ENCODE measurements around the gene C11orf21.
"Not testable (repeated sequence)": the region's sequence is repeated elsewhere in the genome, so short reads cannot be mapped to it uniquely, and the experiment has no call there.

Gene C11orf21

GRCh38 chr11:2294926-2295290 lies 6.8 kb downstream of the C11orf21 start:
- no peak for DNase-seq (ENCODE audit: low read depth in 1 of 2, low spot score in 1 of 2)
- in situ Hi-C loops (cut with HindIII; ENCODE audit: low pct_unique_long_range_greater_than_20kb, low sequenced_read_pairs) = no loop called here
- TF ChIP-seq JUND (IDR thresholded peaks at IDR 0.05; ENCODE audit: low read depth) = no peak

DNA sequence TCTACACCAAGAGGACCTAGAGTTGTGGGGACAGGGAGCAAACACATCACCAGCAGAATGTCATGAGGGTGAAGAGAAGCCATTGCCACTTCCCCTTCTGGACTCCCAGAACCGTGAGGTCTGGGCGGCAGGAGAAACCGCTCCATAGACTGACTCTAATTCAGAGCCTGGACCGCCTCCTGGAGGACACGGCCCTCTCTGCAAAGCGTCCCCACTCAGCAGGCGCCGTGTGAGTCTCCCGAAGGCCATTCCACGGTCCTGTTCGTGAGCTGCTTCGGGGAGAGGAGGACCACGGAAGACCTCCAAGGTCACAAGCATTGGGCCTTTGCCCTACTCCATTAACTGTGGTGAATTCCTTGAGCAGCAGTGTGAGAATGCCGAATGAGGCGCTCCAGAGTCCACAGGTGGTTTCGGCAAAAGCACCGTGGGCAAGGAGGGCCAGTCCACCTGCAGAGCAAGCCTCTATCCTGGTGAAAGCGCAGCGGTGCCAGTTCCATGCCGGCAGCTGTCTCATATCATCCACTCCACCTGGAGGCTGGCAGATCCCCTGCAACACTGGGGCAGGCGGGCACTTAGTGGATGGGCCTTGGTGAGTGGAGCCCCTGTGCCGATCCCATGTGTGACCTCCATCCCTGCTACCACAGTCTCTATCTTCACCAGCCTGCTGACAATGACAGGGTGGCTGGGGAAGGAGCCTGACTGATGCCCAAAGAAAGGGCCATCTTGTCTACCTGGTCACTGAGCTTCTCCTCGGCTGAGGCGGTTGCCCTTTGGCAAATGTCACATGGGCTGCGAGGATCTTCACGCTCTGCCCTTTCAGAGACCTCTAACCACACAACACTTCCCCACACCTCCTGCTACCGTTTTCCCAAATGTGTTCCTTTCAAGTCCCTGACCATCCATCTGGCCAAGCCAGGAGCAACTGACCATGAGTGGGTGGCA lies 7.5 kb downstream of the C11orf21 start:
- no peak for TF ChIP-seq JUND (IDR thresholded peaks at IDR 0.05; ENCODE audit: low read depth)
- DNase-seq (ENCODE audit: low read depth in 1 of 2, low spot score in 1 of 2) = no peak
- in situ Hi-C loops (cut with HindIII; ENCODE audit: low pct_unique_long_range_greater_than_20kb, low sequenced_read_pairs) = no loop called here

- in situ Hi-C loops (cut with HindIII; ENCODE audit: low pct_unique_long_range_greater_than_20kb, low sequenced_read_pairs) = no loop called here
- no peak for TF ChIP-seq JUND (IDR thresholded peaks at IDR 0.05; ENCODE audit: low read depth)
- no peak for DNase-seq (ENCODE audit: low read depth in 1 of 2, low spot score in 1 of 2)
Measured at GRCh38 chr11:2293531-2293971, 8.2 kb downstream of the C11orf21 start.

GRCh38 chr11:2290351-2290841 lies 11.3 kb downstream of the C11orf21 start:
- TF ChIP-seq JUND (IDR thresholded peaks at IDR 0.05; ENCODE audit: low read depth) = no peak
- in situ Hi-C loops (cut with HindIII; ENCODE audit: low pct_unique_long_range_greater_than_20kb, low sequenced_read_pairs) = no loop called here
- no peak for DNase-seq (ENCODE audit: low read depth in 1 of 2, low spot score in 1 of 2)

DNA sequence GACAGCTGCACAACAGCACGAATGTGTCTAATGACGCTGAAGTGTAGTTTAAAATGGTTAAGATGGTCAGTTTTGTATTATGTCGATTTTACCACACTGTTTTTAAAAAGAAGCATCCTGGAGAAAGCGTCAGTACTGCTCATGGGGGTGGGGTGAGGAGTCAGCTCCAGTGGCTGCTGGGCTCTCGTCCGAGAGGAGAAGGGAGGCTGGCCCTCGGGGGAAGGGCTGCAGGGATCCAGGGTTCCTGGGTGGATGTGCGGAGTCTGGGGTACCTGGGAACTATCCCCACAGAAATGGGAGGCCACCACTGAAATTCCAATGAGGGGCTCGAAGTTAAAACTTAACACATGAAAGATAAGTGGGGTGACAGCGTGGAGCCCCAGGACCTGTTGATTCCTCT lies 11.9 kb downstream of the C11orf21 start:
- in situ Hi-C loops (cut with HindIII; ENCODE audit: low pct_unique_long_range_greater_than_20kb, low sequenced_read_pairs) = no loop called here
- no peak for DNase-seq (ENCODE audit: low read depth in 1 of 2, low spot score in 1 of 2)
- TF ChIP-seq JUND (IDR thresholded peaks at IDR 0.05; ENCODE audit: low read depth) = no peak

- no peak for DNase-seq (ENCODE audit: low read depth in 1 of 2, low spot score in 1 of 2)
- no peak for TF ChIP-seq JUND (IDR thresholded peaks at IDR 0.05; ENCODE audit: low read depth)
- in situ Hi-C loops (cut with HindIII; ENCODE audit: low pct_unique_long_range_greater_than_20kb, low sequenced_read_pairs) = no loop called here
Measured at GRCh38 chr11:2289350-2289749, 12.4 kb downstream of the C11orf21 start.

DNA sequence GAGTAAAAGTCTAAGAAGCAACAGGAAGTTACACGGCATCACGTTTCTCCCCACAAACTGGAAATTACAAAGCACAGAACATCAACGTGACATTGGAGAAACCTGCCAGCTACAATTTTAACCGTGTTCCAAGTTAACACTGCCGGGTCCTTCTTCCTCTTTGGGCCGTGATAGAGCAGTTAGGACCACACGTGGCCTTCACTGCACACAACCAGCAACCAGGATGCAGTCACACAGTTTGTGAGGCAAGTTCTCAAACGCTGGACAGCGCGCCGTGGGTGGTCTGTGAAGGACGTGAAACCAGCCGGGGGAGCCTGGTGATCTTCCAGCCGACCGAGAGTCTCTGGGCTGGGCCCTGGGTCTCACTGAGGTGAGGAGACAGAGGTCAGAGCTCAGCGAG lies 14.6 kb downstream of the C11orf21 start:
- in situ Hi-C loops (cut with HindIII; ENCODE audit: low pct_unique_long_range_greater_than_20kb, low sequenced_read_pairs) = no loop called here

DNA sequence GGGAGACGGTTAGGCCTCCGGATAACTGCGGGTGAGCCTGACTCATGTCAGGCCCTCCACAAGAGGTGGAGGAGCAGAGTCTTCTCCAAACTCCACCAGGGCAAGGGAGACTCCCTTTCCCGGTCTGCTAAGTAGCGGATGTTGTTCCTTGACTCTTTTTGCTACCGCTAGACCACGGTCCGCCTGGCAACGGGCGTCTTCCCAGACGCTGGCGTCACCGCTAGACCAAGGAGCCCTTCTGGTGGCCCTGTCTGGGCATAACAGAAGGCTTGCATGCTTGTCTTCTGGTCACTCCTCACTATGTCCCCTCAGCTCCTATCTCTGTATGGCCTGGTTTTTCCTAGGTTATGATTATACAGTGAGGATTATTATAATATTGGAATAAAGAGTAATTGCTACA lies 15.4 kb downstream of the C11orf21 start:
- DNase-seq (ENCODE audit: low read depth in 1 of 2, low spot score in 1 of 2); in situ Hi-C loops (cut with HindIII; ENCODE audit: low pct_unique_long_range_greater_than_20kb, low sequenced_read_pairs): not testable (repeated sequence)

More for the DNA sequence above, 14.6 kb downstream of the C11orf21 start:
- no peak for DNase-seq (ENCODE audit: low read depth in 1 of 2, low spot score in 1 of 2)
- TF ChIP-seq JUND (IDR thresholded peaks at IDR 0.05; ENCODE audit: low read depth) = no peak

DNA sequence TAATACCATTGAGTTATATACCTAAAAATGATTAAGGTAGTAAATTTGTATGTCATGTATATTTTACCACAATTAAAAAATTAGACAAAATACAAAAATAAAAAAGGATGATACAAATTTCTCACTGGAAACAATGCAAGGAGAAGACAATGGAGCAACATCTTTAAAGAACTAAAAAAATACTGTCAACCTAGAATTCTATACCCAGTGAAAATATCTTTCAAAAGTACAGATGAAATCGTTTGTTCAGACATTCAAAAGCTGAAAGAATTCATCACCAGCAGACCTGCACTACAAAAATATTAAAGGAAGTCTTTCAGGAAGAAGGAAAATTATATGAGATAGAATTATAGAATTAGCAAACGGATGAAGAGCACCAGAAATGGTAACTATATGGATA lies 21.5 kb downstream of the C11orf21 start:
- no peak for TF ChIP-seq JUND (IDR thresholded peaks at IDR 0.05; ENCODE audit: low read depth)
- in situ Hi-C loops (cut with HindIII; ENCODE audit: low pct_unique_long_range_greater_than_20kb, low sequenced_read_pairs) = no loop called here
- no peak for DNase-seq (ENCODE audit: low read depth in 1 of 2, low spot score in 1 of 2)

GRCh38 chr11:2277933-2278523 lies 23.7 kb downstream of the C11orf21 start:
- no peak for TF ChIP-seq JUND (IDR thresholded peaks at IDR 0.05; ENCODE audit: low read depth)
- no peak for DNase-seq (ENCODE audit: low read depth in 1 of 2, low spot score in 1 of 2)
- in situ Hi-C loops (cut with HindIII; ENCODE audit: low pct_unique_long_range_greater_than_20kb, low sequenced_read_pairs) = no loop called here

DNA sequence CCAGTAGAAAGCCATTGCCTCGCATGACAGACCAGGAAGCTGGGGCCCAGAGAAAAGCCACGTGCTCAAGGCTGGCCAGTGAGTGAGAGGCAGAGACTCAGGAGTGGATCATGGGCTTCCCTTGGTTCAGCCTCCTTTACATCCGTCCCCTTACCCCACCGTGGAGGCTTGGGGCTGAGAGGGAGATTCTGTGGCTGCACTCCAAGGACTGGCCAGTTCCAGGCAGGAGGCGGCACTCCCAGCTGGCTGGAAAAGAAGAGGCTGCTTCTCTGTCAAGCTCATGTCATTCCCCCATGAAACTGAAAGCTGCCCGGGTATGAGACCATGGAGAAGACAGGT lies 24.7 kb downstream of the C11orf21 start:
- no peak for DNase-seq (ENCODE audit: low read depth in 1 of 2, low spot score in 1 of 2)
- in situ Hi-C loops (cut with HindIII; ENCODE audit: low pct_unique_long_range_greater_than_20kb, low sequenced_read_pairs) = no loop called here
- no peak for TF ChIP-seq JUND (IDR thresholded peaks at IDR 0.05; ENCODE audit: low read depth)

DNA sequence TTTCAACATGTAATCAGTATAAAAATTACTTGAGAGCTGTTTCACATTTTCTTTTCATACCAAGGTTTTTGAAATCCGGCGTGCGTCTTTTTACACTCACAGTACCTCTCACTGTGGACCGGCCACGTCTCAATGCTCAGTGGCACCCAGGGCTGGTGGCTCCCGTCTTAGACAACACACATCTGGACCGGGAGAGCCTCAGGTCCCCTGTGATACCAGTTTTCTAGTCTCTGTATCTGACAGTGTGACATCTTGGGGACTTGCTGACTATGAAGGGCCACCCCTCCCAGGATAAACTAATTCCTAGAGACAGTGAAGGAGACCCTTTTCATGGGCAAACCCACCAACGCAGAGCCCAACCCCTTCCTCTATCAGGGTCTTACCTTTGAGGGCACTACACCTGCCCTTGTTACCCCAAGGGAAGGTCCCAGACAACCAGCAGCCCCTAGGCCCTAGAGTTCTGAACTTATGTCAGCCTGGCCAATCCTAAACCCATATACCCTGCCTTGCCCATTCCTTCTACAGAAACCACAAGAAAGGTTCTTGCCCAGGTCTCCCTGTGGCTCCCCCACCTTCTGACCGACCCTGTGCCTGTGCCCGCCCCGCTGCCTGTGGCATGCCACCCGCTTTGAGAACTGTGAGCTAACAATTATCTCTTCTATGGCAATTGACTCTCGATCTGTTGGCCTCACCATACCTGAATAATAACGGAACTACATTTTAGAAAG lies 25.3 kb downstream of the C11orf21 start:
- no peak for TF ChIP-seq JUND (IDR thresholded peaks at IDR 0.05; ENCODE audit: low read depth)
- in situ Hi-C loops (cut with HindIII; ENCODE audit: low pct_unique_long_range_greater_than_20kb, low sequenced_read_pairs) = no loop called here

More for the DNA sequence above, 25.3 kb downstream of the C11orf21 start:
- DNase-seq (ENCODE audit: low read depth in 1 of 2, low spot score in 1 of 2) = no peak
